Germinal center (tissue), 1 donor: ENCODE measurements around the gene PAX6.

Experiments
- DNase-seq: peaks from one replicate; pipeline ENCODE4 v3.0.0; 2012; ENCODE audit warnings: mixed read lengths, low spot score

Gene PAX6

GRCh38 chr11:31798057-31798553 is 13.0 kb downstream of the PAX6 start:
- DNase-seq: no peak

GRCh38 chr11:31797190-31798056 is 13.7 kb downstream of the PAX6 start:
- DNase-seq: no peak

GRCh38 chr11:31796499-31797189 is 14.5 kb downstream of the PAX6 start:
- DNase-seq: no peak

- DNase-seq: no peak
Observed at GRCh38 chr11:31795706-31796498, 15.2 kb downstream of the PAX6 start.

GRCh38 chr11:31794548-31794947 is 16.6 kb downstream of the PAX6 start:
- no peak for DNase-seq

- DNase-seq: no peak
Observed at GRCh38 chr11:31793264-31793663, 17.9 kb downstream of the PAX6 start.

GRCh38 chr11:31792456-31792855 is 18.7 kb downstream of the PAX6 start:
- no peak for DNase-seq

GRCh38 chr11:31792036-31792435 is 19.1 kb downstream of the PAX6 start:
- DNase-seq: no peak

- no peak for DNase-seq
Observed at GRCh38 chr11:31790649-31791048, 20.5 kb downstream of the PAX6 start.

- no peak for DNase-seq
Observed at GRCh38 chr11:31788085-31788484, 23.0 kb downstream of the PAX6 start.

- no peak for DNase-seq
Observed at GRCh38 chr11:31786996-31787685, 24.0 kb downstream of the PAX6 start.

GRCh38 chr11:31784611-31785010 is 26.5 kb downstream of the PAX6 start:
- DNase-seq: no peak

- DNase-seq: no peak
Observed at GRCh38 chr11:31783252-31783651, 27.9 kb downstream of the PAX6 start.

- no peak for DNase-seq
Observed at GRCh38 chr11:31782257-31782656, 28.9 kb downstream of the PAX6 start.

- DNase-seq: no peak
Observed at GRCh38 chr11:31780480-31780971, 30.6 kb downstream of the PAX6 start.

- no peak for DNase-seq
Observed at GRCh38 chr11:31780078-31780477, 31.0 kb downstream of the PAX6 start.

- DNase-seq: no peak
Observed at GRCh38 chr11:31779374-31779791, 31.7 kb downstream of the PAX6 start.

- DNase-seq: no peak
Observed at GRCh38 chr11:31772412-31772811, 38.7 kb downstream of the PAX6 start.

- no peak for DNase-seq
Observed at GRCh38 chr11:31770011-31770700, 41.0 kb downstream of the PAX6 start.

GRCh38 chr11:31768749-31769640 is 42.1 kb downstream of the PAX6 start:
- DNase-seq: no peak
